ENCODE measurements around the gene KRTAP10-2.

The KRTAP10-2 gene

GRCh38 chr21:44526096-44526997 is 25.0 kb downstream of the KRTAP10-2 start:
- no peak for DNase-seq (ENCODE audit: low spot score)

GRCh38 chr21:44525391-44526095 is 25.8 kb downstream of the KRTAP10-2 start:
- no peak for DNase-seq (ENCODE audit: low spot score)

GRCh38 chr21:44524414-44525371 is 26.6 kb downstream of the KRTAP10-2 start:
- no peak for DNase-seq (ENCODE audit: low spot score)

GRCh38 chr21:44523567-44524413 is 27.5 kb downstream of the KRTAP10-2 start:
- no peak for DNase-seq (ENCODE audit: low spot score)

- DNase-seq (ENCODE audit: low spot score), result no peak
These were observed 28.5 kb downstream of the KRTAP10-2 start for GRCh38 chr21:44522753-44523204.

- DNase-seq (ENCODE audit: low spot score), result no peak
These were observed 29.2 kb downstream of the KRTAP10-2 start for GRCh38 chr21:44521928-44522752.

- no peak for DNase-seq (ENCODE audit: low spot score)
These were observed 29.9 kb downstream of the KRTAP10-2 start for GRCh38 chr21:44521301-44521927.

GRCh38 chr21:44520326-44521300 is 30.7 kb downstream of the KRTAP10-2 start:
- no peak for DNase-seq (ENCODE audit: low spot score)

GRCh38 chr21:44519346-44520325 is 31.7 kb downstream of the KRTAP10-2 start:
- DNase-seq (ENCODE audit: low spot score), result no peak

GRCh38 chr21:44518686-44519085 is 32.6 kb downstream of the KRTAP10-2 start:
- no peak for DNase-seq (ENCODE audit: low spot score)

- DNase-seq (ENCODE audit: low spot score), result peak; percentile 20
These were observed 34.0 kb downstream of the KRTAP10-2 start for GRCh38 chr21:44517175-44517899.

GRCh38 chr21:44516828-44517174 is 34.5 kb downstream of the KRTAP10-2 start:
- DNase-seq (ENCODE audit: low spot score), result no peak

GRCh38 chr21:44516342-44516741 is 35.0 kb downstream of the KRTAP10-2 start:
- DNase-seq (ENCODE audit: low spot score), result no peak

GRCh38 chr21:44515359-44516165 is 35.7 kb downstream of the KRTAP10-2 start:
- DNase-seq (ENCODE audit: low spot score), result no peak

- no peak for DNase-seq (ENCODE audit: low spot score)
These were observed 36.5 kb downstream of the KRTAP10-2 start for GRCh38 chr21:44514746-44515358.
